ENCODE data around the gene MRGPRF.
A peak's percentile ranks its signal among the peaks of the same experiment; 100 is the strongest.

Gene MRGPRF

GRCh38 chr11:69033431-69033830 lies 20.4 kb upstream of the MRGPRF start:
- no peak for TF ChIP-seq CTCF (IDR thresholded peaks at IDR 0.05; ENCODE audit: insufficient read depth, low read depth, low read length, missing control alignments)
- H3K4me3 ChIP-seq (ENCODE audit: low read length): no peak overlapping the region
- no peak for DNase-seq (ENCODE audit: low read depth)

GRCh38 chr11:69032833-69033232 lies 19.8 kb upstream of the MRGPRF start:
- DNase-seq (ENCODE audit: low read depth): no peak
- H3K4me3 ChIP-seq (ENCODE audit: low read length): no peak overlapping the region
- TF ChIP-seq CTCF (IDR thresholded peaks at IDR 0.05; ENCODE audit: insufficient read depth, low read depth, low read length, missing control alignments): no peak

GRCh38 chr11:69030301-69030700 lies 17.3 kb upstream of the MRGPRF start:
- no peak overlapping the region for H3K4me3 ChIP-seq (ENCODE audit: low read length)
- no peak for TF ChIP-seq CTCF (IDR thresholded peaks at IDR 0.05; ENCODE audit: insufficient read depth, low read depth, low read length, missing control alignments)
- DNase-seq (ENCODE audit: low read depth): no peak

DNA sequence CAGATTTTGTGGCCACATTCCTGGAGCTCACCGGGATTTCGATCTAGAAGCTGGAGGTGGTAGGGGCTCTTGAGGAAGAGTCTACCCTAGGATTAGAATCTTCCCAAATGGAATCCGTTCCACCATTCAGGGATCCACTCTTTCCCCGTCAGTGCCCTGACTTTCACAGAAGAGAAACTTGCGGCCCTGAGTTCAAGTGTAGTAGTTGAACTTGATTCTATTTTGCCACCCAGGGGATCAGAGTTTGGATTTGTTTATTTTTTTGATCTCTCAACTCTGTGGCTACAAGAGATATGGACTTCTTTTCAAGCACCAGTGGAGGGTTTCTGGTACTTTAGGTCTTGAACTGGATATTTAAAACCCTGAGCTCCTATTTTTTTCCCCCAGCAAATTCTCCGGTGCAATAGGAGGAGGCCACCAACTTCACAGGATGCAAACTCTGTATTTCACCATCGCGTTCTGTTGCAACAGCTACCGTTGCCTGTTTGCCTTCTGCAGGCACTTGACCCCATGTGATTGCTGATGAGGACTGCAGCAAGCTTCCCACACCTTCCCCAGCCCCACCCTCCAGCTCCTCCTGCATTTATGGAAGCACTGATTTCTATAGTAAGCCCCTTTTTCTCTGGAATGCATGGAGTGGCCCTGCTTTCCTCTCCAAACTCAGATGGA lies 14.8 kb upstream of the MRGPRF start:
- TF ChIP-seq CTCF (IDR thresholded peaks at IDR 0.05; ENCODE audit: insufficient read depth, low read depth, low read length, missing control alignments): no peak
- peak; percentile 37 for DNase-seq (ENCODE audit: low read depth)
- no peak overlapping the region for H3K4me3 ChIP-seq (ENCODE audit: low read length)

- TF ChIP-seq CTCF (IDR thresholded peaks at IDR 0.05; ENCODE audit: insufficient read depth, low read depth, low read length, missing control alignments): no peak
- no peak for DNase-seq (ENCODE audit: low read depth)
- H3K4me3 ChIP-seq (ENCODE audit: low read length): no peak overlapping the region
Observed at GRCh38 chr11:69024509-69024908, 11.5 kb upstream of the MRGPRF start.

GRCh38 chr11:69022260-69022659 lies 9.2 kb upstream of the MRGPRF start:
- H3K4me3 ChIP-seq (ENCODE audit: low read length): no peak overlapping the region
- DNase-seq (ENCODE audit: low read depth): no peak
- TF ChIP-seq CTCF (IDR thresholded peaks at IDR 0.05; ENCODE audit: insufficient read depth, low read depth, low read length, missing control alignments): no peak

DNA sequence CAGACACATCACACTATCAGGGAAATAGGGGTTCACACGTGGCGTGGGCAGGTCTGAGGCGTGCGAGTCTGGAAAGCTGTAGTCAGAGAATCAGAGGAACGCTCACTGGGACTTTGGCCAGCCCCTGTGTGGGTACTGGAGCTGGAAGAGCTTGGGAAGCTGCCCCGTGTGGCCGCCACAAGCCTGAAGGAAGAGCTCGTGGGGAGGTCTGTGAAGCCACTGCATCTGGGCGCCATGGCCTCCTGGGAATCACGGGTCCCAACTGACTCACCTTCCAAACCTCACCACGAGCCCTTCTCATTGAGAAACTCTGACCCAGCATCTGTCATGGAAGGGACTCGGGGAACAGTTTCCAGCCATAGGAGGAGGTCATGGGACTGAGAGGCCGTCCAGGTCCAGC lies 5.9 kb upstream of the MRGPRF start:
- no peak overlapping the region for H3K4me3 ChIP-seq (ENCODE audit: low read length)
- DNase-seq (ENCODE audit: low read depth): no peak
- no peak for TF ChIP-seq CTCF (IDR thresholded peaks at IDR 0.05; ENCODE audit: insufficient read depth, low read depth, low read length, missing control alignments)

All from epithelial cell of esophagus (primary cell).